GM12801 (cell line): ENCODE data around the gene RAB31.

Experiments
- CTCF ChIP-seq: IDR thresholded peaks from one replicate; pipeline ENCODE4 v1.5.1; 2011; ENCODE audit warnings: control low read depth; ENCODE audit not compliant: insufficient read length; ENCODE audit errors: extremely low read depth

The RAB31 gene

GRCh38 chr18:9701609-9702349 lies 6.3 kb upstream of the RAB31 start:
- no peak for TF ChIP-seq CTCF

- no peak for TF ChIP-seq CTCF
These were observed 3.6 kb upstream of the RAB31 start for GRCh38 chr18:9704233-9705118.

GRCh38 chr18:9705183-9705829 lies 2.8 kb upstream of the RAB31 start:
- no peak for TF ChIP-seq CTCF

GRCh38 chr18:9706081-9706935 lies 1.8 kb upstream of the RAB31 start:
- TF ChIP-seq CTCF = no peak

- no peak for TF ChIP-seq CTCF
These were observed 582 bp upstream of the RAB31 start for GRCh38 chr18:9707381-9708056.

- TF ChIP-seq CTCF = no peak
These were observed 568 bp downstream of the RAB31 start for GRCh38 chr18:9708434-9709303.
